K562 (cell line): ENCODE data around the gene SPIN1. TPM values are rescaled to one million over a fixed set of nuclear protein-coding genes. Genes with fewer than 3 reads are reported as not detected.
"Not testable (repeated sequence)": the region's sequence is repeated elsewhere in the genome, so short reads cannot be mapped to it uniquely, and the experiment has no call there.

ENCODE experiments used
- ATAC-seq: fragments of 200-7000 bp; cut with Tn5 transposase; 3 replicates; pipeline ENCODE4 v1.9.1; 2020; ENCODE audit warnings: moderate library complexity
- BruUV-seq: library from RNA; stranded (reverse); fragments of 400-500 nt; replicated peaks from 2 replicates; lab custom pipeline; 2021; lab: Mats Ljungman, UMichigan
- CTCF ChIA-PET: fragments of 300-600 bp; formaldehyde crosslinking; extraction: SDS; loops from one replicate; lab custom pipeline; 2021; ENCODE audit warnings: low intra/inter-chr PET ratio; lab: Yijun Ruan, JAX
- POLR2A ChIA-PET: fragments of 300-600, 350-650 bp; sonication (Branson Sonifier 250); formaldehyde crosslinking; extraction: SDS; loops from one replicate; lab custom pipeline; 2021; ENCODE audit warnings: antibody characterized with exemption, inconsistent platforms; lab: Yijun Ruan, JAX
- DNase-seq, 4 experiments: peaks; one replicate each; pipeline versions ENCODE4 v3.0.0 to v3.0.0-alpha.2; 2011 to 2018; ENCODE audit warnings: low spot score in 3 of 4, mixed read lengths in 3 of 4; ENCODE audit errors: extremely low read depth in 1 of 4
- FAIRE-seq: peaks from 2 replicates; lab custom pipeline; 2011; peaks lifted over from hg19 to GRCh38; lab: Jason Lieb, UNC
- H2AFZ ChIP-seq: 2 replicates; pipeline ENCODE4 v1.6.0; 2011; ENCODE audit warnings: low read depth, low read length, control low read depth, inconsistent platforms
- H3K27ac ChIP-seq: fragments of 200-600 bp; 3 replicates; pipeline ENCODE4 v1.8.0; 2011; ENCODE audit warnings: low read depth, mild to moderate bottlenecking, control low read depth, inconsistent platforms, low read length, moderate library complexity, mixed read lengths; ENCODE audit errors: extremely low read depth
- H3K27me3 ChIP-seq, 2 experiments: fragments of 300-600 bp in 1 of 2; 2 replicates in 1 of 2; 3 replicates in 1 of 2; pipeline versions ENCODE4 v1.6.0 to v1.8.0; 2011; ENCODE audit warnings: inconsistent platforms in 2 of 2, low read length in 2 of 2, mild to moderate bottlenecking in 1 of 2, mixed read lengths in 1 of 2, moderate library complexity in 1 of 2; ENCODE audit not compliant: control insufficient read depth in 2 of 2, insufficient read depth in 2 of 2
- H3K36me3 ChIP-seq: fragments of 300-600 bp; 3 replicates; pipeline ENCODE4 v1.8.0; 2011; ENCODE audit warnings: mild to moderate bottlenecking, low read length, inconsistent platforms; ENCODE audit not compliant: control insufficient read depth, insufficient read depth
- H3K4me1 ChIP-seq, 2 experiments: fragments of 200-600 bp in 1 of 2; replicated peaks in 1 of 2; 2 replicates in 1 of 2; 3 replicates in 1 of 2; pipeline versions ENCODE4 v1.5.1 to v1.8.0; 2011; ENCODE audit warnings: inconsistent platforms in 2 of 2, low read length in 2 of 2, mild to moderate bottlenecking in 1 of 2, mixed read lengths in 1 of 2, moderate library complexity in 1 of 2; ENCODE audit not compliant: control insufficient read depth in 2 of 2, insufficient read depth in 2 of 2
- H3K4me2 ChIP-seq: 2 replicates; pipeline ENCODE4 v1.6.1; 2011; ENCODE audit warnings: low read length, control low read depth, inconsistent platforms, mixed read lengths; ENCODE audit not compliant: insufficient read depth
- H3K4me3 ChIP-seq: fragments of 200-600 bp; sonication (generic), shearing (Covaris generic); 2 replicates; pipeline ENCODE4 v1.5.1; 2016; ENCODE audit warnings: control low read depth, inconsistent platforms
- H3K79me2 ChIP-seq: fragments of 200-600 bp; 3 replicates; pipeline ENCODE4 v1.8.0; 2011; ENCODE audit warnings: low read length, inconsistent platforms; ENCODE audit not compliant: control insufficient read depth, insufficient read depth
- H3K9ac ChIP-seq, 2 experiments: 2 replicates each; pipeline versions ENCODE4 v1.6.0 to v1.6.1; 2011; ENCODE audit warnings: low read depth in 2 of 2, low read length in 2 of 2, control low read depth in 1 of 2, inconsistent platforms in 1 of 2, mild to moderate bottlenecking in 1 of 2, mixed read lengths in 1 of 2; ENCODE audit not compliant: insufficient read depth in 1 of 2
- H3K9me1 ChIP-seq: one replicate; pipeline ENCODE4 v1.6.0; 2011; ENCODE audit warnings: inconsistent platforms, mild to moderate bottlenecking, low read length, moderate library complexity; ENCODE audit not compliant: control insufficient read depth, insufficient read depth
- H3K9me3 ChIP-seq: replicated peaks from 2 replicates; pipeline ENCODE4 v1.5.1; 2011; ENCODE audit warnings: low read depth, low read length, inconsistent platforms; ENCODE audit not compliant: control insufficient read depth, insufficient read depth
- H4K20me1 ChIP-seq: replicated peaks from 2 replicates; pipeline ENCODE4 v1.6.1; 2011; ENCODE audit warnings: low read length, inconsistent platforms, mixed read lengths; ENCODE audit not compliant: control insufficient read depth, insufficient read depth
- ATF3 ChIP-seq, 2 experiments: fragments of 450-650 bp in 1 of 2; sonication (generic) in 1 of 2; formaldehyde crosslinking in 1 of 2; IDR thresholded peaks in 1 of 2; conservative IDR thresholded peaks in 1 of 2; 2 replicates each; pipeline versions ENCODE4 v1.6.1 to v1.8.1; 2016 to 2023; ENCODE audit warnings: mild to moderate bottlenecking in 2 of 2, moderate library complexity in 2 of 2, inconsistent platforms in 1 of 2, missing genetic modification reagents in 1 of 2
- CBFA2T3 ChIP-seq: fragments of 450-650 bp; IDR thresholded peaks from 2 replicates; pipeline ENCODE4 v1.6.1; 2017
- E2F8 ChIP-seq: fragments of 450-650 bp; IDR thresholded peaks from 2 replicates; pipeline ENCODE4 v1.7.1; 2018; ENCODE audit warnings: mild to moderate bottlenecking, low read depth; ENCODE audit not compliant: partially characterized antibody
- JUND ChIP-seq, 2 experiments: IDR thresholded peaks; 2 replicates in 1 of 2; 3 replicates in 1 of 2; pipeline ENCODE4 v1.6.1; 2011; ENCODE audit warnings: borderline replicate concordance in 2 of 2, low read depth in 2 of 2, low read length in 2 of 2, improper control_type of control experiment in 1 of 2, missing biosample characterization in 1 of 2, missing genetic modification characterization in 1 of 2, missing genetic modification reagents in 1 of 2
- PKNOX1 ChIP-seq: fragments of 450-650 bp; IDR thresholded peaks from 2 replicates; pipeline ENCODE4 v1.6.1; 2016
- TRIM24 ChIP-seq, 2 experiments: fragments of 450-650 bp; IDR thresholded peaks; 2 replicates each; pipeline ENCODE4 v1.6.1; 2016
- WGBS: fragments of 100-300 bp; shearing (Covaris generic); methylation state at CpG from one replicate; pipeline ENCODE4 v1.1.6; 2016; ENCODE audit warnings: low coverage, mixed read lengths; ENCODE audit not compliant: insufficient coverage; ENCODE audit errors: missing lambda C conversion rate; 5-methylcytosine and 5-hydroxymethylcytosine counted together
- in situ Hi-C: fragments of 300-500 bp; cut with MboI; formaldehyde crosslinking; loops from 4 replicates; pipeline ENCODE4 v1.15.0; 2018; ENCODE audit warnings: inconsistent platforms, mixed read lengths
- intact Hi-C: fragments of 100-400 bp; cut with micrococcal nuclease; formaldehyde crosslinking; loops from 2 replicates; pipeline ENCODE4 v1.14.2; 2022
- polyA plus RNA-seq, 8 experiments: library from polyadenylated mRNA; depleted of rRNA in 4 of 8; stranded (reverse) in 5 of 8; unstranded in 3 of 8; fragments of >200 nt; fragmentation: Nextera tagmentation in 2 of 8; fragmentation: Illumina TruSeq in 1 of 8; extraction: Ambion mirVana in 2 of 8; extraction: Trizol in 1 of 8; gene quantifications; 2 replicates each; pipeline versions ENCODE4 v1.2.1 to v1.2.3, GENCODE V29; 2011 to 2014; ENCODE audit warnings: inconsistent platforms in 1 of 8, missing spikeins in 1 of 8
- total RNA-seq, 7 experiments: library from RNA; depleted of rRNA in 6 of 7; stranded (reverse); fragments of >200 nt in 6 of 7; fragmentation: Illumina TruSeq in 2 of 7; extraction: Trizol in 2 of 7; gene quantifications; 2 replicates each; pipeline versions ENCODE4 v1.2.1 to v1.2.3, GENCODE V29; 2011 to 2021; ENCODE audit warnings: low replicate concordance in 1 of 7

SPIN1 gene
- total and polyA plus RNA-seq, 9 of the 15 experiments (the other 6 are each of a cell fraction or from before 2014, with no cell fraction given): 7.4 to 25.7 (median 15.6) TPM

- H3K9me1 ChIP-seq; in situ Hi-C loops; ATAC-seq; H3K79me2 ChIP-seq; FAIRE-seq; BruUV-seq; H3K4me1 ChIP-seq; H3K9ac ChIP-seq; DNase-seq; H3K4me2 ChIP-seq; POLR2A ChIA-PET; CTCF ChIA-PET; H3K4me3 ChIP-seq; H3K27ac ChIP-seq; H3K9me3 ChIP-seq; H3K27me3 ChIP-seq; H3K36me3 ChIP-seq; H4K20me1 ChIP-seq; H2AFZ ChIP-seq; TF ChIP-seq JUND (tag; IDR thresholded peaks at IDR 0.05; ENCODE audit: borderline replicate concordance, low read depth, low read length); ATF3 (CRISPR knock-in tag; conservative IDR thresholded peaks at IDR 0.05): not testable (repeated sequence)
- WGBS: 20% methylated on average over 9 of the region's 10 CpGs
- TF ChIP-seq TRIM24 (IDR thresholded peaks at IDR 0.05) (peak; percentile 41 to 54; a peak in 2 of 4 replicates), JUND (IDR thresholded peaks at IDR 0.05; ENCODE audit: borderline replicate concordance, low read depth, low read length) (0 out of 2 replicates have a peak, but pooled peaks have one; percentile 3), PKNOX1 (peak; percentile 75), E2F8 (peak; percentile 54), CBFA2T3 (0 out of 2 replicates have a peak, but pooled peaks have one; percentile 35), ATF3 (IDR thresholded peaks at IDR 0.05) (0 out of 2 replicates have a peak, but pooled peaks have one; percentile 19)
- intact Hi-C loops: loop anchor here (10.0 kb wide), 1 partner anchor 207 kb away; no protein-coding TSS in a partner anchor
Measured at GRCh38 chr9:88381322-88381721, 6.9 kb upstream of the SPIN1 start.
